OCI-LY3 (cell line): ENCODE results near the gene ANKRD55.
"Not testable (repeated sequence)": the region's sequence is repeated elsewhere in the genome, so short reads cannot be mapped to it uniquely, and the experiment has no call there.

Experiments
- CTCF ChIP-seq: fragments of 200-600, 300-600 bp; sonication (generic); IDR thresholded peaks from 2 replicates; pipeline ENCODE4 v1.5.1; 2014; ENCODE audit warnings: antibody characterized with exemption, low read length, low read depth
- EZH2phosphoT487 ChIP-seq: fragments of 200-600 bp; shearing (Covaris generic); IDR thresholded peaks from 2 replicates; pipeline ENCODE4 v1.6.1; 2018; ENCODE audit warnings: antibody characterized with exemption, mixed run types, low read depth

GRCh38 chr5:56268707-56269106 lies 35.6 kb upstream of the ANKRD55 start:
- not testable (repeated sequence) for TF ChIP-seq CTCF, EZH2phosphoT487
